Tibial nerve (tissue), 4 donors: ENCODE data around the gene PTPN2. TPM values are rescaled to one million over a fixed set of nuclear protein-coding genes. Genes with fewer than 3 reads are reported as not detected.

Experiments
- DNase-seq, 2 donors: peaks; one replicate each; pipeline ENCODE4 v3.0.0-alpha.2; 2019; ENCODE audit warnings: low spot score in 2 of 2
- H3K27ac ChIP-seq, 4 donors: fragments of 200-600 bp; sonication (generic) in 3 of 4; one replicate each; pipeline ENCODE4 v1.5.1; 2017 to 2019; ENCODE audit warnings: mild to moderate bottlenecking in 1 of 4
- H3K27me3 ChIP-seq, 2 donors: fragments of 200-600 bp; sonication (generic) in 1 of 2; one replicate each; pipeline versions ENCODE4 v1.5.1 to v1.6.0; 2017 to 2019
- H3K36me3 ChIP-seq, 3 donors: fragments of 200-600 bp; sonication (generic); one replicate each; pipeline ENCODE4 v1.5.1; 2018 to 2019
- H3K4me1 ChIP-seq, 4 donors: fragments of 200-600 bp; sonication (generic) in 3 of 4; one replicate each; pipeline ENCODE4 v1.5.1; 2017 to 2019
- H3K4me3 ChIP-seq, 4 donors: fragments of 200-600 bp; sonication (generic) in 3 of 4; one replicate each; pipeline ENCODE4 v1.5.1; 2017 to 2019; ENCODE audit warnings: mild to moderate bottlenecking in 1 of 4, moderate library complexity in 1 of 4
- H3K9me3 ChIP-seq, 4 donors: fragments of 200-600 bp; sonication (generic) in 3 of 4; one replicate each; pipeline ENCODE4 v1.5.1; 2017 to 2019
- EP300 ChIP-seq, 2 donors: sonication (generic); formaldehyde crosslinking; IDR thresholded peaks; one replicate each; pipeline ENCODE4 v1.6.1; 2017; ENCODE audit warnings: antibody characterized with exemption in 2 of 2, mild to moderate bottlenecking in 1 of 2
- POLR2A ChIP-seq, 2 donors: fragments of 450-650 bp; IDR thresholded peaks; one replicate each; pipeline ENCODE4 v1.6.1; 2017; ENCODE audit warnings: antibody characterized with exemption in 2 of 2, mild to moderate bottlenecking in 2 of 2, moderate library complexity in 2 of 2
- WGBS, 2 donors: methylation state at CpG; one replicate each; pipeline ENCODE4 v1.1.5; 2018; 5-methylcytosine and 5-hydroxymethylcytosine counted together
- total RNA-seq, 4 donors: library from RNA; depleted of rRNA; stranded (reverse); fragments of >200 nt; gene quantifications; one replicate each; pipeline ENCODE4 v1.1.0, GENCODE V29; 2016
- TF ChIP-seq, protein P1 (sequence below), 5 experiments: fragments of 200-600 bp in 3 of 5; fragments of 450-650 bp in 2 of 5; sonication (generic) in 3 of 5; IDR thresholded peaks; one replicate each; pipeline ENCODE4 v1.5.1; 2016 to 2019; ENCODE audit warnings: antibody characterized with exemption in 5 of 5, mild to moderate bottlenecking in 3 of 5, moderate library complexity in 2 of 5

Gene PTPN2
- total RNA-seq, 4 donors from 2014 or later, result 12.9 to 50.5 (median 30.7) TPM

DNA sequence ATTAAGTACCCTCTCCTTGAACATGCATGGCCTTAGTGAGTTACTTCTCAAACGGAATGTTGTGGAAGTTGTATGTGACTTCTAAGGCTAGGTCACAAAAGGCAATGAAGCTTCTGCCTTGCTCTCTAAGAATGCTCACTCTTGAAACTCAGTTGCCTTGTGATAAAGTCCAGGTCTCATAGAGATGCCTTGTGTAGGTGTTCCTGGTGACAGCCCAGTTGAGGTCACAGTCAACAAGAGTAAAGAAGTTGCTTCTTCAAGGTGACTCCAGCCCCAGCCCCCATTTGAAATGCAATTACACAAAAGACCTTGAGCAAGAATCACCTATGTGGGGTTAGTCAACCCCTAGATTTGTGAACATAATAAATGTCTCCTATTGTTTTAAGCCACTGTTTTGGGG lies 35.6 kb downstream of the PTPN2 start:
- DNase-seq, result no peak
- 76 to 79% methylated on average over 1 of the region's 1 CpG for WGBS, 2 donors
- Histone ChIP-seq H3K27me3 (no peaks in the 10 kb centered on the region), H3K4me3 (no peak overlapping the region), H3K4me1 (no peaks in the 10 kb centered on the region), H3K27ac (no peak overlapping the region), H3K9me3 (no peaks in the 10 kb centered on the region), H3K36me3 (peaks cover 0 to 4% (median 0%) of the 10 kb centered on the region in 3 donors)
- no peak for TF ChIP-seq EP300 (IDR thresholded peaks at IDR 0.05)
- TF ChIP-seq, protein P1, sequence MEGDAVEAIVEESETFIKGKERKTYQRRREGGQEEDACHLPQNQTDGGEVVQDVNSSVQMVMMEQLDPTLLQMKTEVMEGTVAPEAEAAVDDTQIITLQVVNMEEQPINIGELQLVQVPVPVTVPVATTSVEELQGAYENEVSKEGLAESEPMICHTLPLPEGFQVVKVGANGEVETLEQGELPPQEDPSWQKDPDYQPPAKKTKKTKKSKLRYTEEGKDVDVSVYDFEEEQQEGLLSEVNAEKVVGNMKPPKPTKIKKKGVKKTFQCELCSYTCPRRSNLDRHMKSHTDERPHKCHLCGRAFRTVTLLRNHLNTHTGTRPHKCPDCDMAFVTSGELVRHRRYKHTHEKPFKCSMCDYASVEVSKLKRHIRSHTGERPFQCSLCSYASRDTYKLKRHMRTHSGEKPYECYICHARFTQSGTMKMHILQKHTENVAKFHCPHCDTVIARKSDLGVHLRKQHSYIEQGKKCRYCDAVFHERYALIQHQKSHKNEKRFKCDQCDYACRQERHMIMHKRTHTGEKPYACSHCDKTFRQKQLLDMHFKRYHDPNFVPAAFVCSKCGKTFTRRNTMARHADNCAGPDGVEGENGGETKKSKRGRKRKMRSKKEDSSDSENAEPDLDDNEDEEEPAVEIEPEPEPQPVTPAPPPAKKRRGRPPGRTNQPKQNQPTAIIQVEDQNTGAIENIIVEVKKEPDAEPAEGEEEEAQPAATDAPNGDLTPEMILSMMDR (IDR thresholded peaks at IDR 0.05), result no peak
- no peak for TF ChIP-seq POLR2A (IDR thresholded peaks at IDR 0.05)

DNA sequence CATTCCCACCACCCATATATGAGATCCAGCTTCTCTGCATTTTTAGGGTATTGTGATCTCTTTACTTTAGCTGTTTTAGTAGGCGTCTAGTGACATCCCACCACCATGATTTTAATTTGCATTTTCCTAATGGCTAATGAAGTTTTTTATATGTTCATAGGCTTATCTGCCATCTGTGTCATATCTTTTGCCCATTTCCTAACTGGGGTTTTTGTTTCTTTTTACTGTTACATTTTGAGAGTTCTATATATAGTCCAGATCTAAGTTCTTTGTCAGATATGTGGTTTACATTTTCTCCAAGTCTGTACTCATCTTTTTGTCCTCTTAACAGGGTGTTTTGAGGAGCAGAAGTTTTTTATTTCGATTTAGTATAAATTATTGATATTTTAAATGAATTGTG lies 39.6 kb downstream of the PTPN2 start:
- no peak for TF ChIP-seq EP300 (IDR thresholded peaks at IDR 0.05)
- TF ChIP-seq, protein P1 (IDR thresholded peaks at IDR 0.05), result no peak
- TF ChIP-seq POLR2A (IDR thresholded peaks at IDR 0.05), result no peak
- Histone ChIP-seq H3K4me3 (no peak overlapping the region), H3K27me3 (no peaks in the 10 kb centered on the region), H3K36me3 (peaks cover 0 to 4% (median 0%) of the 10 kb centered on the region in 3 donors), H3K4me1 (peaks cover 0 to 9% (median 7%) of the 10 kb centered on the region in 4 donors), H3K9me3 (no peaks in the 10 kb centered on the region), H3K27ac (no peak overlapping the region)
- no peak for DNase-seq
- 98 to 100% methylated on average over 2 of the region's 2 CpGs for WGBS, 2 donors

GRCh38 chr18:12843420-12844350 lies 40.4 kb downstream of the PTPN2 start:
- 84 to 85% methylated on average over 12 of the region's 12 CpGs for WGBS, 2 donors

GRCh38 chr18:12842459-12843380 lies 41.3 kb downstream of the PTPN2 start:
- H3K4me1 ChIP-seq, result peaks cover 0 to 25% (median 12%) of the 10 kb centered on the region in 4 donors
- H3K27me3 ChIP-seq, result no peaks in the 10 kb centered on the region
- no peaks in the 10 kb centered on the region for H3K9me3 ChIP-seq
- no peak overlapping the region for H3K4me3 ChIP-seq
- no peak for DNase-seq
- TF ChIP-seq EP300 (IDR thresholded peaks at IDR 0.05), result no peak
- no peak for TF ChIP-seq POLR2A (IDR thresholded peaks at IDR 0.05)
- TF ChIP-seq, protein P1 (IDR thresholded peaks at IDR 0.05), result no peak
- H3K27ac ChIP-seq, result no peak overlapping the region
- no peaks in the 10 kb centered on the region for H3K36me3 ChIP-seq
- WGBS, 2 donors, result 93 to 96% methylated on average over 17 of the region's 17 CpGs

More at GRCh38 chr18:12843420-12844350, 40.4 kb downstream of the PTPN2 start:
- no peak for DNase-seq
- Histone ChIP-seq H3K4me3 (no peak overlapping the region), H3K36me3 (peaks cover 0 to 4% (median 0%) of the 10 kb centered on the region in 3 donors), H3K4me1 (peaks cover 0 to 16% (median 9%) of the 10 kb centered on the region in 4 donors), H3K27me3 (no peaks in the 10 kb centered on the region), H3K27ac (no peak overlapping the region), H3K9me3 (no peaks in the 10 kb centered on the region)
- TF ChIP-seq EP300 (IDR thresholded peaks at IDR 0.05), result no peak

GRCh38 chr18:12841070-12841469 lies 43.0 kb downstream of the PTPN2 start:
- H3K4me1 ChIP-seq, result peaks cover 0 to 31% (median 12%) of the 10 kb centered on the region in 4 donors
- H3K27ac ChIP-seq, result no peak overlapping the region
- no peaks in the 10 kb centered on the region for H3K9me3 ChIP-seq
- DNase-seq, result no peak
- no peak overlapping the region for H3K4me3 ChIP-seq
- H3K36me3 ChIP-seq, result peaks cover 0 to 2% (median 0%) of the 10 kb centered on the region in 3 donors
- H3K27me3 ChIP-seq, result no peaks in the 10 kb centered on the region
- 94 to 95% methylated on average over 6 of the region's 6 CpGs for WGBS, 2 donors
- no peak for TF ChIP-seq EP300 (IDR thresholded peaks at IDR 0.05)
